HG02610 (cell line): ENCODE results near the gene CIBAR2.
A peak's percentile ranks its signal among the peaks of the same experiment; 100 is the strongest.

Source experiments
- ATAC-seq: cut with Tn5 transposase; IDR thresholded peaks from one replicate; pipeline ENCODE4 v1.9.1; 2021; ENCODE audit warnings: mild to moderate bottlenecking, moderate library complexity; ENCODE audit not compliant: unreplicated experiment

The CIBAR2 gene

DNA sequence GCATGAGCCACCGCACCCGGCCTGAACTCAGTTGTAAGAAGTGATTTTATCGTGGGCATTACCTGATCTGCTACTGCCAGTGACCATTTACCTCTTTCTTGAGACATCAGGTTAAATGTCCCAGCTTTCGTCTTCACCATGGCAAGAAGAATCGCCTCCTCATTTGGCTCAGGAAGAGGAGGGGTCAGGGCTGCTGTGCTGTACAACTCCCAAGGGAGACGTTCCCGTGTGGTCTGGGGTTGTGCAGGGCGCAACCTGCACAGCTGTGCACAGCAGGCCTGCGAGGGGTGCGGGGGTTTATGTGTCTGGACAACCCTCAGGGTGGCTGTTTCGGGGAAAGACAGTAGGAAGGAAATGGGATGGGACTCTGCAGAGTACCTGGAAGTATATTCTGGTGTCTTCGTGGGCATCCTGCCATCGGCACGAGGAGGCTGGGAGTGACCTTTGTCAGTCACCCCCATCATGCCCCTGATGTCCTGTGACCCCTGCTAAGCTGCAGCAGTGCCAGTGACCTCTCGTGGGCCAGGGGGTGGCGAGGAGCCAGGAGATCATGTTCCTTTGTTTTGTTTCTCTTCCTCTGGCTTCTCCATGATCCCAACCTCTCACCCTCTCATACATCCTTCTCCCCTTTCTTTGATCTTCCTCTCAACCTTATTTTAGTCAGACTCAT is 27.3 kb downstream of the CIBAR2 start:
- no peak for ATAC-seq

DNA sequence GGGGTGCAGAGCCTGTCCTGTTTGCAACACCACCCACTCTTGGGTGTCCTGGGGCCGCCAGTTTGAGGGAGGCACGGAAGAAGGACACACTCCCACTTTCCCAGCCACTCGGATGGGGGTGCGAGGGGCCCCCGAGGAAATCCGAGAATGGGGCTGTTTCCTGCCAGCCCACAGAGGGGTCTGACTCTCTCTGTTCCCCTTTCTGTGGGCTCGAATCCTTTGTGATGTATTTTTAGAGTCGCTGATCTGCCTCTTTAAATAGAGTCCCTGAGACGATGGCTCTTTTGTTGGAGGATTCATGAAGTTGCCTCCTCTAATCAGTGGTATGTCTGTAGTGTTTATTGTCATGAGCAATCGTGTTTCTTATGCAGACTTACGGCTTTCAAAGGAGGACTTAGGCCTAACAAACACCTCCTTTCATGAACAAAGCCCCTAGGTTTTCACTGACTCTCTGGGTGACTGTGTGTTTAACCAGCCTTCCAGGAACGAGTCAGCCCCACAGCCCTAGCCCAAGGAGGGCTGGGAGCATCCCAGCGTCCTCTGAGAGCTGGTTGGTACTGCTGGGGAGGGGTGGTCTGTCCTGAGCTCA is 29.1 kb downstream of the CIBAR2 start:
- ATAC-seq, result peak; percentile 23

DNA sequence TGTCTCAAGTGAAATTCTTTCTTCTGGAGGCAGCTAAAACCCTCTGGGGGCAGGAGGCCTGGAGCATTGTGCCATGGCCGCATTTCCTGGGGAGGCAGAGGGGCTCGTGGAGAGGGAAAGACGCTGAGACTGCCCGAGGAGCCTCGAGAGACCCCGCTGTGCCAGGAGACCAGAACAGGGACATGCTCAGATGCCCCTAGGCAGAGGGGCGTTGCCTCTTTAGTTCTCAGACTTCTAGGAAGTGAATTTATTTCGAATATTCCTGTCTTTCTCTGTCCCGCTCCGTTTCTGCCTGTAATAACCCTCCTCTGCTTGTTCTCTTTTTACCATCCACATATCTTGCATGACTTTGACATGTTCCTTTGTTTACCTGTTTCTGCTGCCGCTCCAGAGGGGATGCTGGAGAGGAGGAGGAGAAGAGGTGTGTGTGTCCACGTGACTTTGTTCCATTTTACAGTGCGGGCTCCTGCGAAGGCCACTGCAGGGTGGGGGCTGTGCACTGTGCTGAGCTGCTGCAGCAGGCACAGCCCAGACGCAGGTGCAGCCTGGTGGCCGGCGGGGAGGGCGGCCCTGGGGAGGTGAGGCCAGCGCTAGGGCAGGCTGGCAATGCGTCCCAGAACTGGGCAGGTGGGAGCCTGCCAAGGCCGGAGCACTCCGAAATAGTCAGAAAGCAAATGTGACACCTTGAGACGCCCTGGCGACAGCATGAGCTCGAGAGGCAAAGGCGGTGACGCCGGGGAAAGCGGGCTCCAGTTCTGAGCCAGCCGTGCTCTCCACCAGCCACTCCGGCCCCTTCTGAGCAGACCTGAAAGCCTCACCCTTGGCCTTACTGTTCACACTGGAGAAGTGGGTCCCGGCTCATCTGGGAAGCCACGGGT is 29.9 kb downstream of the CIBAR2 start:
- peak; percentile 40 for ATAC-seq

DNA sequence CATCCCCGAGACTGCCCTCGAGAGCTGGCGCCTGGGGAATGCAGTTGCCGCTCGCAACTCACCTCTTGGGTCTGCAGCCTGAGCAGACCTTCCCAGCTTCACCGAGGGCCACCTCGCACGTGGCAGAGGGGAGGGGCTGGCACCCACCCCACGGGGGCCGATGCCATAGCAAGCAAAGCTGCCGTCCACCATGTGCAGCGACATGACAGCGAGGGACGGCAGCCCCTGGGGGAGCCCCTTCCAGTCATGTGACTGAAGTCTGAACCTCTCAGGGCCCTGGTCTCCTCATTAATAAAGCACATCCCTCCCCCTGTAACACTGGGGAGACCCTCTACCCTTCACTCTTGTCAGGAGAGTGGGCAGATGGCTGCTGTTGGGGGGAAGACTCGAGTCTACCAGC is 30.5 kb downstream of the CIBAR2 start:
- no peak for ATAC-seq

DNA sequence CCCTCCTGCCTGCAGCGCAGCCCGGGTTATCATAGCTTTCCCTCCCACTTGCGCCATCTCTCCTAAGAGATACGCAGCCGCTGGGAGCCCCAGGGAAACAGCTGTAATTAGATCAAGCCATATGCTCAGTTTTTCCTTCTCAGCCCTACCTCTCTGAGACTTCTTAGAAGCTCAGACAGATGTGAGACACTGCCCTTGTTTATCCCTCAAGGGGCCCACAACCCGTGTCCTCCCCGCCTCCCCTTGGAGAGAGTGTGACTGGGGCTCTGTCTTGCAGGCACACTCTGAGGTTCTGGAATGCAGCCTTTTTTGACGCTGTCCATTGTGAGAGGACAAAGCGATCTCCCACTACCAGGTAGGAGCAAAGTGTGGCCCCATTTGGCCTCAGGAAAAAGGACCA is 31.2 kb downstream of the CIBAR2 start:
- no peak for ATAC-seq

DNA sequence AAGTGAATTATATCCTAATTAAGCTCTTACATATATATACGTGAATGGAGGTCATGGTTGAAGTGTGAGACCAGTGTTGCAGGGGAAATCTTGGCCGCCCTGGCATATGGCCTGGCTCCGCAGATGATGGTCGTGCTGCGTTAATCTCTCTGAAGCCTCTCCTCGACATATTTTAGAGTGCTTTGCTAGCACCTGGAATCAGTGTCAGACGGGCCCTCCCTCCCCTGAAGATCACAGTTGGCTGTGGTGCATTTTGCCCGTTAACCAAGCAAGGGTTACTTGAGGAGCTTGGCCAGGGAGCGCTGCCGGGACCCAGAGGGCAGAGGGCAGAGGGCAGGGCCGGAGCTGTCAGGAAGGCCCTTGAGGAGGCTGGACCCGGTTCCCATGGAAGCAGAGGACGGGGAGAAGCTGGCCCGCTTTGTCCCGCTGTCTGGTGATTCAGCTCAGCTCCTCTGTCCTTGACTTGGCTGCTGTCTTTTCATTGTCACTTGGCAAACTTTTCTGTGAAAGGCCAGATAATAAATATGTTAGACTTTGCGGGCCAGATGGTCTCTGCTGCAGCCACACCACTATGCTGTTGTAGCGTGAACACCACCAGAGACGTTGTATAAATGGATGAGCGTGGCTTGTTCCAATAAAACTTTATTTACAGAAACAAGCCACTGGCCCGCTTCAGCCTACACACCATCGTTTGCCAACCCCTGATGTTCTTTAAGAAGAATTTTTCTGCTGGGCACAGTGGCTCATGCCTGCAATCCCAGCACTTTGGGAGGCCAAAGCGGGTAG is 32.3 kb downstream of the CIBAR2 start:
- ATAC-seq, result no peak

DNA sequence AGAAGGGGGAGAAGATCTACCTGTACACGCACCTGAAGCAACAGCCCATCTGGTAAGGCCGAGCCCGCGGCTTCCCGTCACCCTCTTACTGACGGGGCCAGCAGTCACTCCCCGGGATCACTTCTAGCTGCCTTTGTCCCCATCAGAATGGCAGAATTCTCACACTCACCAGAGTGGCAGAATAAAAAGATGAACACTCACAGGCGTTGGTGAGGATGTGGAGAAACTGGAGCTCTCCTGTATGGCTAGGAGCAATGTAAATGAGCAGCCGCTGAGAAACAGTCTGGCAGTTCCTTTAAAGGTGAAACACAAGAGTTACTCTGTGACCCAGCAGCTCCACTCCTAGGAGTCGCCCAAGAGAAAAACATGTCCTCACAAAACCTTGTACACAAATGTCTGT is 33.3 kb downstream of the CIBAR2 start:
- no peak for ATAC-seq

DNA sequence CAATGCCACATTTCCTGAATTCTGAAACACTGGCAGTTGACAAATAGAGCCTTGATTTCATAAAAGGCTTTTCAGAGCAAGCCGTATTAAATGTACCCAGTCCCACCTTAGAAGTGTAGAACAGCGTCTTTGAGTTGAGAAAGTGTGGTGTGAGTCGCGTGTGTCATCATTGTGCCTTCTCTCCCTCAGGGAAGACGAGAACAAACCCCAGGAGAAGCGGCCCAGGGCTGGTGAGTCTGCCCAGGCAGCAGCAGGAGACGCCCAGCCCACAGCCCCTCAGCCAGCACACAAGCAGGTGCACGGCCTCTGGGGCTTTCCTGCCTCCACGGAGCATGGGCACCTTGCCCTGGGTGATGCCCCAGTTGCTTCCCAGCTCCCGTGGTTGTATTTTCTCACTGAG is 34.0 kb downstream of the CIBAR2 start:
- ATAC-seq, result no peak

DNA sequence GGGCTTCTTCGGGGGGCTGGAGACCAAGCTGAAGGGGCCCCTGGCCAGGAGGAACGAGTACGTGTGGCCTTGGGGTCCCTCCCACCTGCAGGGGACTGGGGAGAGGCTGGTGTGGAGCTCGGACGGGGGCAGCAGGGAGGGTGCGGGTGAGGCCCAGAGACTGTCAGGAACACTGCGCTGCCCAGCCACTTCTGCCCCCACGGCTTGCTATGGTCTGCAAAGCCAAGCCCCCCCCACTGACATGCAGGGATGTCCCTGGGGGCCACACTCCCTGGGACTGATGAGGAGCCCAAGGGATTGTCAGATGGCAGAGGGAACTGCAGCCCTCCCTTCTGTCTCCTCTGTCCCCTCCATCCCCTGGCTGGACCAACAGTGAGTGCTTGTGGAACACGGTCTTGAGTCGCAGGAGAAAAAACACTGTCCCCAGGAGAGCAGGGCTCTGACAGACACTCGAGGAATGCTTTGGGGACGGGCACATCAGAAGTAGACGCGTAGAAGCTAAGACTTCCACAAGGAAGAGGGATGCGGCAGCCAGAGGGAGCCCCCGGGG is 34.6 kb downstream of the CIBAR2 start:
- no peak for ATAC-seq

DNA sequence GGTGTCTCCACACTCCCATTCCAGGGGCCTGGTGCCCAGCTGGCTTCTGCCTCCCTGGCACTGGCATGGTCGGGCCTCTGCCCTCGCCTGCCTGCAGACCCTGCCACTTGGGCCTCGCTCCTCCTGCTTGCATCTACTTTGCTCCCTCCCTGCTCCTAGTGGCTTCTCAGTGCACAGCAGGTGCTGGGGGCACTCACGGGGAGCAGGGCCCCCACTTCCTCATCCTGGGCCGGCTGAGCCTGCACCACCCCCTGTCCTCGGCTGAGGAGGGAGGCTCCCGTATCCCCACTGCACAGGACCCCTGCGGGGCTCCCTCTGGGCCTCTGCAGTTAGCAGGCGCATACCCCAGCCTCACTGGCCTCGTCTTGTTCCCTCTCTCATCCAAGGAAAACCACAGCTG is 35.2 kb downstream of the CIBAR2 start:
- no peak for ATAC-seq

DNA sequence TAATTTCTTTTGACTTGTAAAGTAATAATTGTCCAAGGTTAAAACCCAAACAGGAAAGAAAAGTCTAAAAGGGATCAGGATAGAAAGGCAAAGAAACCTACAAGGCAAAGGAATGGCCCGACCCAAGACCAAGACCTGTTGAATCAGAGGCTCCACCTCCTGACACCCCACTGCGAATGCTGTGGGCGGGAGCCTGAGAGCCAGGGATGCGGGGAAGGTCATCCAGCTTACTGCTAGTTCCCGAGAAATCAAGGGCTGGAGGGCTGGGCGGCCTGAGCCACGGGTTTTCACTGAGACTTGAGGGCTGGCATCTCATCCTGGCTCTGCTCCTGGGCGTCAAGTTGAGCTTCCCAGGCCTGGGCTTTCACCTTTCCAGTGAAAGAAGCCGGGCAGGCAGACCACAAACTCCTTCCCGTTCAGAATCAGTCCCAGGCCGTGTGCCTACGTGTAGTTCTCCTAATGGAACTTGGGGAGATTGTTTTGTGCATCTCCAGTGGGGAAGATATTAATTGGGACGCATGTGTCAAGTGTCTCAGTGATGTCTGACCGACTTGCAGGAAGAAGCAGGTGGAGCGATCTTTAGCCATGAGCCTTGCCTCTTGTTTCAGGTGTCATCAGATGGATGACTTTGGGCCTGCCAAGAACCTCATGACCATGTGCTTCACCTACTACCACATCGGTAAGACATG is 36.9 kb downstream of the CIBAR2 start:
- ATAC-seq, result no peak

DNA sequence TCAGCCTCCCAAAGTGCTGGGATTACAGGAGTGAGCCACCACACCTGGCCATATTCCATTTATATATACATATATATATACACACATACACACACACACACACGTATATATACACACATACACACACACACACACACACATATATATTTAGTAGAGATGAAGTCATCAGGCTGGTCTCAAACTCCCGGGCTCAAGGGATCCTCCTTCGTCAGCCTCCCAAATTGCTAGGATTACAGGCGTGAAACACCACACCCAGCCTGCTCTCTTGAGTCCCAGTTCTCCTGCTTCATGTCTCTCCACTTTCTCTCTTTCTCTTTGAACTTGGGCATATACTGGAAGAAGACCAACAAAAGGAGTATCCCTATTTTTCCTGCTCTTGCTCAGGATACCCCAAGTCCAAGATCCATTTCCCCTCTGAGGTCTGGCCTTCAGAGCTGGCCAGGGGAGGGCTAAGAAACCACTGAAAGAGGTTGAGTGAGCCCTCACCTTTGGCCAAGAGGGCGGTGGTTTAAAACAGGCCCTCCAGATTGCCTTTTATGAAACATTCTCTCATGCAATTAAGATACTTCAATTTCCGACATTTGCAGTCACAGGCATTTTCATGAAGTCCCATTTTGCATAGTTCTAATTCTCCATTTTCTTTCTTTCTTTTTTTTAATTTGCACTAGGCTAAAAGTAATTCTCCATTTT is 37.9 kb downstream of the CIBAR2 start:
- no peak for ATAC-seq

DNA sequence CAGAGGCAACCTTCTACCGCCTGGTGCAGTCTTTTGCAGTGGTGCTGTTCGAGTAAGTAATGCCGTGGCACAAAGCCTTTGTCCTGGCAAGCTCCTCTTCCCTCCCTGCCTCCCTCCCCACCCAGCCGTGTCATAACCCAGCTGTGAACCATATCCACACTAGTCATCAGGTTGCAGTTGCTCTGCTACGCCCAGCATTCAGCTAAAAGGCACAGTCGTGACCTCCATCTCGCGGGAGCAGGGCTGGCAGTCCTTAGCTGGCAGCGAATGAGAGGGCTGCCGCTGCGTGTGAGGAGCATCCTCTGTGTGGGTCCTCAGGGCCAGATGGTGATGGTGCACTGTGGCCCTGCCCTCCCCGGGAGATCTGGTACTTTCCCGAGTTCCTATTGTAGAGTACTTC is 39.3 kb downstream of the CIBAR2 start:
- no peak for ATAC-seq

DNA sequence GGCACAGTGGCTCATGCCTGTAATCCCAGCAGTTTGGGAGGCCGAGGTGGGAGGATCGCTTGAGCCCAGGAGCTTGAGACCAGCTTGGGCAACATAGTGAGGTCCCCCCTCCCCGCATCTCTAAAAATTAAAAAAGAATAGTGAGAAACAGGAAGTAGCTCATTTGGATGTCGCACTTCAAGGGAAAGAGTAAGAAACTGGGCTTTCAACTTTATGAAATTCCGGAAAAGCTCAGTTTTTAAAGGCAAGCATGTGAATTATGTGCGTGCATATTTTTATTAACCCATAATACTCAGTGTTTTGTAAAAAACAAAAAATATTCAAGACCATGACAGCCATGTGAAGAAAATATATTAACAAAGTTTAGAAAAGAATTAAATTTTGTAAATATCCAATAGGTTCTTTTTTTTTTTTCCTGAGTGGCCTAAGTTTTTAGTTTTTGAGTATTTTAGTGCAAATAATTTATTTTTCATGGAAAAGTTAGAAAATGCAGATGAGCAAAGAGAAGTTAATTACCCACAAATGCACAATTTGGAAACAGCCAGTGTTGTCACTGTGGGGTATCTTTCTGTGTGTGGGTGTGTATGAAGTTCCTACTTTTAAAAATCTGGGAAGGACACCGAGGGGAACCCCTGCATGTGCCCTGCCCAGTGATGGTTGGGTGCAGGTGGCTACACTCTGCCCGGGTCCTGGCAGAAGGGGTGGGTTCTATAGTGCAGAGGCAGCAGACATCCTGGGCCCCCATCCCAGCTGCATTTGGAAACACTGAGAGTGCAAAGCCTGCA is 40.0 kb downstream of the CIBAR2 start:
- ATAC-seq, result no peak

DNA sequence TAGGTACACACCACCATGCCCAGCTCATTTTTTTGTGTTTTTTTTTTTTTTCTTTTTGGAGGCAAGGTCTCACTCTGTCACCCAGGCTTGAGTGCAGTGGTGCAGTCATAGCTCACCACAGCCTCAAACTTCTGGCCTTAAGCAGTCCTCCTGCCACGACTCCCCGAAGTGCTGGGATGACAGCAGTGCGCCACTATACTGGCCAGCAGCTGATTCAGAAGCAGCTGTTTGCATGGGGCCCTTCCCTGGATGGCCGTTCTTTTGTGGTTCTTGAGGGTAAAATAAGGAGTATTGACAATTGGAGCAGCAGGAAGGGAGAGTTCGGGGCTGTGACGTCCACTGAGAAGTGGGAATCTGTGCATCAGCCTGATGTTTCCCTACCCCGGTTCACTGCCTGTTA is 43.1 kb downstream of the CIBAR2 start:
- no peak for ATAC-seq

DNA sequence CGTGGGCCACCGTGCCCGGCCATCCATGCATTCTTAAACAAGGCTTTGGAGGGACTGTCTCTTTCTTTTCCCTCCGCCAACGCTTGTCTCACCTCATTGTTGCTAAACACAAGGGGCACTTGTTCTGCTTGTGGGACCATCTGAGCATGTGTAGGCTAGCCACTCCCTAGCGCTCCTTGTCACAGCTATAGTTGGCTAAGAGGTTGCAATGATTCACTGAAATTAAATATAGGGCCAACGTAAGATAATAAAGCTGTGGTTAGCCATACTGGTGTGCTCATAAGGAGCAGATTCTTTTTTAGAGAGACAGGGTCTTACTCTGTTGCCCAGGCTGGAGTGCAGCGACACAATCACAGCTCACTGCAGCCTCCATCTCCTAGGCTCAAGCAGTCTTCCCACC is 43.5 kb downstream of the CIBAR2 start:
- no peak for ATAC-seq

DNA sequence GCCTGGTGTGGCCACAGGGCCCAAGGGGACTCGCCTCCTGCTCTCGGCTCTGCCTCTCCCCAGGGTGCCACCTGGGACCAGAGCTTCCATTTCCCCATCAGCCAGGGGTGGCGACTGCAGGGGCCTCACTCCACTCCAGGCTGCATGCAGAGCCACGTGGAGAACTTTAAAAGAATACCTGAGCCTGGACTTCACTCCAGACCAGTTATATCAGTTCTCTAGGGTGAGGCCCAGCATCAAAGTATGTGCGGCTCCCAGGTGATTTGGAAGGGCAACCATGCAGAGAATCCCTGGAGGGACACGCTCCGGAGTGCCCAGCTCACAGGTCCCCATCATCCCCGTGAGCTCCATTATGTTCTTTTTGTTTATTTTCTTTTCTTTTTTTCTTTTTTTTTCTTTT is 44.8 kb downstream of the CIBAR2 start:
- ATAC-seq, result no peak

DNA sequence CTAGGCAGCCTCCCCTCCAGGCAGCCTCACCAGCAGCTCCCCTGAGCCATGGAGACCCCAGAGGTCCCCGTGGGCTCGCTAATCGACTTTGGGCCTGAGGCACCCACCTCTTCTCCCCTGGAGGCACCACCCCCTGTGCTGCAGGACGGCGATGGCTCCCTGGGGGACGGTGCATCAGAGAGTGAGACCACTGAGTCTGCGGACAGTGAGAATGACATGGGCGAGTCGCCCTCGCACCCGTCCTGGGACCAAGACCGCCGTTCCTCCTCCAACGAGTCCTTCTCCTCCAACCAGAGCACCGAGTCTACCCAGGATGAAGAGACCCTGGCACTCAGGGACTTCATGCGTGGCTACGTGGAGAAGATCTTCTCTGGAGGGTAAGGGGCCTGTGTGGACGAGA is 45.2 kb downstream of the CIBAR2 start:
- ATAC-seq, result no peak

DNA sequence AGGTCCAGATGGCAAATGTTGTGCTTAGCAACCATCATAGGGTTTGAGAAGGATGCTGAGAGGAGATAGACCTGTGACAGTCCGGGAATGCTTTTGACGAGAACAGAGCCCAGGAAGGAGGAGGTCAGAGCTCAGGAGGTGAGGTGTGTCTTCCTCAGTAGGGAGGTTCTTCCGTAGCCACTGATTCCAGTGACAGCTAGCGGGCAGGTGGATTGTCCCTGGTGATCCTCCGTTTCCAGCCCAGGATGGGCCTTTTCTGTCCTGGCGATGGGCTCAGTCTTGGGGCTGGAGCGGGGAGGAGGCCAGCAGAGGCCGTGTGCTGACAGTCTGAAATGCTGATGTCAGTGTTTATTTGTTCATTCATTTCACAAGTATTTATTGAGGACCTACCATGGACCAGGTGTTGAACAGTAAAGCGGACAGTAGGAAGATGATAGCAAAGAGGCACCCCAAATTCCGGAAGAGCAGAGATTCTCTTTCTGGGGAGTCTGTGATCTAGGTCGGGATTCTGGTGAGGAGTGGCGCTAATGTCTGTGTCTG is 45.9 kb downstream of the CIBAR2 start:
- no peak for ATAC-seq
